ENCODE measurements around the gene ANKRD34B. TPM values are rescaled to one million over a fixed set of nuclear protein-coding genes. Genes with fewer than 3 reads are reported as not detected.

Gene ANKRD34B
- total and polyA plus RNA-seq, 7 donors, result 0.01 TPM; not detected in 6

DNA sequence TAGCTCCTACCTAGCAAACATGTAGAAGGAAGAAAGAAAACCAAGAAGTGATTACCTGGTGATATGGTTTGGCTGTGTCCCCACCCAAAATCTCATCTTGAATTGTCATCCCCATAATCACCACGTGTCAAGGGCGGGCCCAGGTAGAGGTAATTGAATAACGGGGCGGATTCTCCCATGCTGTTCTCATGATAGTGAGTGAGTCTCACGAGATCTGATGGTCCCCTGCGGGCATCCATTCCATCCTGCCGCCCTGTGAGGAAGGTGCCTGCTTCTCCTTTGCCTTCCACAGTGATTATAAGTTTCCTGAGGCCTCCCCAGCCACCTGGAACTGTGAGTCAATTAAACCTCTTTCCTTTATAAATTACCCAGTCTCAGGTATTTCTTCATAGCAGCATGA lies 27.4 kb upstream of the ANKRD34B start:
- intact Hi-C loops (cut with DNase I), result no loop called here
- no peak for TF ChIP-seq POLR2AphosphoS5 (IDR thresholded peaks at IDR 0.05)
- Histone ChIP-seq H3K27me3 (no peaks in the 10 kb centered on the region), H3K27ac (no peak overlapping the region), H3K36me3 (no peaks in the 10 kb centered on the region), H3K9me3 (no peaks in the 10 kb centered on the region), H3K4me1 (no peaks in the 10 kb centered on the region), H3K4me3 (no peak overlapping the region)
- WGBS, 2 donors, result 66 to 67% methylated on average over 7 of the region's 7 CpGs
- no peak for DNase-seq

DNA sequence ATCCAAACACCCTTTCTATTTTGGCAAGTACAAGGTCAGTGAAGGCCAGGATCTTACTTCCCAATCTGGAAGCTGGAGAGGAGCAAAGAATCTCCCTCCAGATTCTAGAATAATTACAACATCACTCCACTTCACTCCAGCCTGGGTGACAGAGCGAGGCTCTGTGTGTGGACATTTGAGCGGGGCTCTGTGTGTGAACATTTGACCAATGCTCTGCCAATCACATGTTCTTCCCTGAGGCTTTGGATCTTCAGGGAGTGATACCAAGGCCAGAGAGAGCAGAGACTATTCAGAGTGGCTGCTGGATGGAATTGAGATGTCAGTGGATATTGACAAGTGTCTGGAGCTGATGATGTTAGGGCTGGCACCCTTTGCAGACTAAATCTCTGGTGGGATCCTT lies 24.7 kb upstream of the ANKRD34B start:
- Histone ChIP-seq H3K27me3 (no peaks in the 10 kb centered on the region), H3K9me3 (no peaks in the 10 kb centered on the region), H3K36me3 (no peaks in the 10 kb centered on the region), H3K4me3 (no peak overlapping the region), H3K4me1 (no peaks in the 10 kb centered on the region), H3K27ac (no peak overlapping the region)
- intact Hi-C loops (cut with DNase I), result no loop called here
- no peak for DNase-seq
- TF ChIP-seq EP300 (IDR thresholded peaks at IDR 0.05) (no peak), POLR2AphosphoS5 (IDR thresholded peaks at IDR 0.05) (no peak), POLR2A (IDR thresholded peaks at IDR 0.05) (no peak)
- TF ChIP-seq, protein P1, sequence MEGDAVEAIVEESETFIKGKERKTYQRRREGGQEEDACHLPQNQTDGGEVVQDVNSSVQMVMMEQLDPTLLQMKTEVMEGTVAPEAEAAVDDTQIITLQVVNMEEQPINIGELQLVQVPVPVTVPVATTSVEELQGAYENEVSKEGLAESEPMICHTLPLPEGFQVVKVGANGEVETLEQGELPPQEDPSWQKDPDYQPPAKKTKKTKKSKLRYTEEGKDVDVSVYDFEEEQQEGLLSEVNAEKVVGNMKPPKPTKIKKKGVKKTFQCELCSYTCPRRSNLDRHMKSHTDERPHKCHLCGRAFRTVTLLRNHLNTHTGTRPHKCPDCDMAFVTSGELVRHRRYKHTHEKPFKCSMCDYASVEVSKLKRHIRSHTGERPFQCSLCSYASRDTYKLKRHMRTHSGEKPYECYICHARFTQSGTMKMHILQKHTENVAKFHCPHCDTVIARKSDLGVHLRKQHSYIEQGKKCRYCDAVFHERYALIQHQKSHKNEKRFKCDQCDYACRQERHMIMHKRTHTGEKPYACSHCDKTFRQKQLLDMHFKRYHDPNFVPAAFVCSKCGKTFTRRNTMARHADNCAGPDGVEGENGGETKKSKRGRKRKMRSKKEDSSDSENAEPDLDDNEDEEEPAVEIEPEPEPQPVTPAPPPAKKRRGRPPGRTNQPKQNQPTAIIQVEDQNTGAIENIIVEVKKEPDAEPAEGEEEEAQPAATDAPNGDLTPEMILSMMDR (IDR thresholded peaks at IDR 0.05), result no peak
- WGBS, 2 donors, result 91 to 93% methylated on average over 2 of the region's 2 CpGs

DNA sequence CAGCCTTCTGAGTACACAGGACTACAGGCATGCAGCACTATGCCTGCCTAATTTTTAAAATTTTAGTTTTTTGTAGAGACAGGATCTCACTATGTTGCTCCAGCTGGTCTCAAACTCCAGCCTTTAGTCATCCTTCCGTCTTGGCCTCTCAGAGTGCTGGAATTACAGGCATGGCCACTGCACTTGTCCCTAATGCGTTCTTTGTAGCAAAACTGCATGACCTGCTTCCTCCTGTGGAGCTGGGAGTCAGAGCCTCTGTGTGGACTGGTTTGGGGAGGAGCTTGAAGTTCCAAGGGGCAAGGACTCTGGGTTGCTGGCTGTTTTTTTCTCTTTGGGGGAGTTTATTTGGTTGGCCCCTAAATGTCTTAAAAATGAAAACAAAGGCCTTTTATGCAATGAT lies 22.7 kb upstream of the ANKRD34B start:
- DNase-seq, result no peak
- H3K9me3 ChIP-seq, result no peaks in the 10 kb centered on the region
- H3K27me3 ChIP-seq, result no peaks in the 10 kb centered on the region
- no peaks in the 10 kb centered on the region for H3K4me1 ChIP-seq
- 90 to 93% methylated on average over 2 of the region's 2 CpGs for WGBS, 2 donors
- intact Hi-C loops (cut with DNase I), result no loop called here
- TF ChIP-seq EP300 (IDR thresholded peaks at IDR 0.05) (no peak), POLR2AphosphoS5 (IDR thresholded peaks at IDR 0.05) (no peak), POLR2A (IDR thresholded peaks at IDR 0.05) (no peak)
- TF ChIP-seq, protein P1 (IDR thresholded peaks at IDR 0.05), result no peak
- H3K36me3 ChIP-seq, result no peaks in the 10 kb centered on the region
- H3K27ac ChIP-seq, result no peak overlapping the region
- H3K4me3 ChIP-seq, result no peak overlapping the region

DNA sequence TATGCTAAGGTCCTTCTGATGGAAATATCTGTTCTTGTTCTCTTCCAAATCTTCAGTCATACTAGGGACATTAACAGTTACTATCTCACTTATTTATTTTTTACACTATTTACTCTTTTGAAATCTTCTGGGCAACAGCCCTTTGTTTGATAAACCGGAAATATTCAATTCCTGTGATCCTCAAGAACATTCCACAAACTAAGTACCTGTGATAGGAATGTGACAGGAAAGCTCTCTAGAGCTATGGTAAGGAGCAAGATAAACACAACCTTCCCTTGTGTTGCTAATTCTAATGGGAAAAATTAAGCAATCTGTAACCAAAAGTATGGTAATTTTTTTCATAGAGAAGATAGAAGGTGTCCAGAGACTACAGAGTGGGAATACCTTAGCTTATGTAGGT lies 22.0 kb upstream of the ANKRD34B start:
- no peak for DNase-seq
- H3K27ac ChIP-seq, result no peak overlapping the region
- intact Hi-C loops (cut with DNase I), result no loop called here
- 62 to 80% methylated on average over 1 of the region's 1 CpG for WGBS, 2 donors
- no peak for TF ChIP-seq POLR2AphosphoS5 (IDR thresholded peaks at IDR 0.05)
- H3K9me3 ChIP-seq, result no peaks in the 10 kb centered on the region
- no peaks in the 10 kb centered on the region for H3K36me3 ChIP-seq
- H3K4me1 ChIP-seq, result no peaks in the 10 kb centered on the region
- no peak overlapping the region for H3K4me3 ChIP-seq
- no peaks in the 10 kb centered on the region for H3K27me3 ChIP-seq

DNA sequence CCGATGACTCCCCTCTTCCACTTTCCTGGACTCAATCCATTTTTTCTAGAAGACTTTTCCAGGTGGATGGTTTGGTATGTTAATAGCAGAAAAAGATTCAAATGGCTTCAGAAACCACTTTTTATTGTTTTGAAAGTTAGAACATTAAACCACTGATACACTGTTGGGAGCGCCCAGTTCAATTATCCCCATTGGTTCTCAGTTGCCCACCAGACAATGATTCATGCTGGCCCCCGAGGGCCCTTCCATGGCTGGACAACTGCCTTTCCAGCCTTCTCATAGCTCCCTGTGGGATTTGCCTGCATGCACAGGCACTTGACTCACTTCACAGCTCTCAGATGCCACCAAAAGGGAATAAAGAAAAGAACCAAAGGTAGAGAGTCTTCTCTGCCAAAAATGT lies 21.3 kb upstream of the ANKRD34B start:
- Histone ChIP-seq H3K9me3 (no peaks in the 10 kb centered on the region), H3K36me3 (no peaks in the 10 kb centered on the region), H3K4me1 (no peaks in the 10 kb centered on the region), H3K4me3 (no peak overlapping the region), H3K27ac (no peak overlapping the region), H3K27me3 (no peaks in the 10 kb centered on the region)
- WGBS, 2 donors, result 93 to 94% methylated on average over 3 of the region's 3 CpGs
- DNase-seq, result no peak
- intact Hi-C loops (cut with DNase I), result no loop called here
- TF ChIP-seq EP300 (IDR thresholded peaks at IDR 0.05) (no peak), POLR2A (IDR thresholded peaks at IDR 0.05) (no peak), POLR2AphosphoS5 (IDR thresholded peaks at IDR 0.05) (no peak)
- TF ChIP-seq, protein P1 (IDR thresholded peaks at IDR 0.05), result no peak

DNA sequence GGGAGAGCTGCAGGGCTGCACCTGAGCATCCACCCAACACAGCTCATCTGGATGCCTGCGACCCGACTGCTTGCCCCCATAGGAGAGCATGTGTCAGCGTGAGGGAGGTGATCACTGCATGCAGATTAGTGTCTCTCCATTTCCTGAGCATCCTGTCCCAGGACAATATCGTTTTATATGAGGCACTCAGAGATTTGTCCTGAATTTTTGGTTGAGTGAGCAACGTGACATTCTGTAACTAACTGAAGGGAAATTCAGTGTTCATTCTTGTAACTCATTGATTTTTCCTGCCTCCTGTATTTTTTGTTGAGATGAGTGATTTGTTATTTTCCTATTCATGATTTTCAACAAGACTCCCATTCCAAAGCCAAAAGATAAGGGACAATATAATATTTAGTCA lies 20.7 kb upstream of the ANKRD34B start:
- H3K36me3 ChIP-seq, result no peaks in the 10 kb centered on the region
- no peak overlapping the region for H3K27ac ChIP-seq
- no peaks in the 10 kb centered on the region for H3K9me3 ChIP-seq
- 90% methylated on average over 5 of the region's 5 CpGs for WGBS, 2 donors
- no peak for DNase-seq
- no peaks in the 10 kb centered on the region for H3K4me1 ChIP-seq
- TF ChIP-seq POLR2A (IDR thresholded peaks at IDR 0.05), result no peak
- TF ChIP-seq POLR2AphosphoS5 (IDR thresholded peaks at IDR 0.05), result no peak
- TF ChIP-seq, protein P1 (IDR thresholded peaks at IDR 0.05), result no peak
- no peak for TF ChIP-seq EP300 (IDR thresholded peaks at IDR 0.05)
- H3K27me3 ChIP-seq, result no peaks in the 10 kb centered on the region
- no peak overlapping the region for H3K4me3 ChIP-seq
- intact Hi-C loops (cut with DNase I), result no loop called here

Measured in sigmoid colon (tissue), 7 donors.